GM21786 (cell line): ENCODE results near the gene AICDA.
A peak's percentile ranks its signal among the peaks of the same experiment; 100 is the strongest.
"Not testable (repeated sequence)": the region's sequence is repeated elsewhere in the genome, so short reads cannot be mapped to it uniquely, and the experiment has no call there.

Experiments used
- ATAC-seq: cut with Tn5 transposase; IDR thresholded peaks from one replicate; pipeline ENCODE4 v1.9.1; 2021; ENCODE audit not compliant: unreplicated experiment

AICDA gene

DNA sequence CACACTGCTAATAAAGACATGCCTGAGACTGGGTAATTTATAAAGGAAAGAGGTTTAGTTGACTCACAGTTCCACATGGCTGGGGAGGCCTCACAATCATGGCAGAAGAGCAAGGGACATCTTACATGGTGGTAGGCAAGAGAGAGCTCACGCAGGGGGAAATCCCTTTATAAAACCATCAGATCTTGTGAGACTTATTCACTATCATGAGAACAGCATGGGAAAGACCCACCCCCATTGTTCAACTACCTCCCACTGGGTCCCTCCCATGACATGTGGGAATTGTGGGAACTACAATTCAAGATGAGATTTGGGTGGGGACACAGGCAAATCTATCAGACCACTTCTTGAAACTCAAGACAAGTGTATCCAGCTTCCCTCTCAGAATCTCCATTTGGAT, 1.2 kb upstream of the AICDA start:
- not testable (repeated sequence) for ATAC-seq

DNA sequence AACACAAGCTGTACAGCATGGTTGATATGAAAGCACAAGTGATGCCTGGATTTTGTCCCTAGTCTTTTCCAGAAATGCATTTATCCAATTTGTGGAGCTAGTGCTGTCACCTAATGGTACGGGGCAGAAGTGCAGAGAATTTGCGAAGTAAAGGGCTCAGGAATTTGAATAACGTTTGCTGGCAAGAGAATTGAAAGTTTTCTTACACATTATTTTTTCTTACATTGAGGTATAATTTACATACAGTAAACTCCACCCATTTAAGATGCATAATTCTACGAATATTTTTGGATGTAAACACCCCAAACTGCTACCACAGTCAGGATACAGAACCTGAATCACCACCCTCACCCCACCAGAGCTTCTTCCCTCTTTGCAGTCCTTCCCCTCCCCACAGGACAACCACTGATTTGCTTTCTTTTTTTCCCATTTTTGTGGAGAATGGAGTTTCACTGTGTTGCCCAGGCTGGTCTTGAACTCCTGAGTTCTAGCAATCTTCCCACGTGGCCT, 3.5 kb downstream of the AICDA start:
- no peak for ATAC-seq

DNA sequence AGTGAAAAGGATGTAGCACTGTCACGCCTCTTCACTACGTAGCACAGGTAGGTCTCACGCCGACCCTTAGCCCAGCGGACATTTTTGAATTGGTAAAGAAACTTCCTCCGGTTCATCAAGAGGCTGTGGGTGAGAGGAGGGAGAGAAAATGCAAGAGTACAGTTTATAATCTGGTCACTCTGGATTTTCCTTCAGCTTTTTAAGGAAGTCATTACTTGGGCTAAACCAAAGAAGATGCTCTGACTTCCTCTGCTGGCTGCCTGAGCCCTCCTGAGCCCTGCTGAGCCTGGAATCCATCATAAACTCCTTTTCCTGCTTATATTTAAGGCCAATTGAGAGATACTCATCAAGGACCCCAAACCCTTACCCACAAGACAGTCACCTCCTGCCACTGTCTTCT, 5.8 kb downstream of the AICDA start:
- ATAC-seq, result no peak

DNA sequence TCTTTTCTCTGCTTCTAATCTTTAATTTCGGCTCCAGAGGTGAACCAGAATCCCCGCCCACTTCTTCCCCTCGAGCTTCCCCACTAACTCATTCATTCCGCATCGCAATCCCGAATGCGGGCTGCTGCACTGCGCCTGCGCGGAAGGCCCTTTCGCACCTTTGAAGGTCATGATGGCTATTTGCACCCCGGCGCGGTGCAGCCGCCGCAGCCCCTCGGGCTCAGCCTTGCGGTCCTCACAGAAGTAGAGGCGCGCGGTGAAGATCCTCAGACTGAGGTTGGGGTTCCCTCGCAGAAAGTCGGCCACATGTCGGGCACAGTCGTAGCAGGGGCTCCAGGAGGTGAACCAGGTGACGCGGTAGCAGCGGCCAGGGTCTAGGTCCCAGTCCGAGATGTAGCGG, 7.6 kb downstream of the AICDA start:
- no peak for ATAC-seq

DNA sequence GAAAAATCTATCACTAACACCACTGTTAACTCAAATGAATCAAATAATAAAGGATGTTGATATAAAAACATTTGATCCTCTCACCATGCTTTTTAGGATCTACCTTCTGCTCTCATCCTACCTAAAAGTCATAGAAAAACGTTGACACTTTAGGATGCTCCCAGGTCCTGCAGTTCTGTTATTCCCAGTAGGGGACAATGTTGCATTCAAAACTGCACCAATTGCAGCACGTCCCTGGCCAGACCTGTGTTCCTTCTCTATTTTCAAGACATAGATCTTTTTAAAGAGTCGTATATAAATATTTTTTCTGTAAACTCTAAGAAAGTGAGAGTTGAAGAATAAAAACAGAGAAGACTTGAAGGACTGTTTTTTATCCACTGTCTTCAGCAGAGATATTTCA, 8.8 kb downstream of the AICDA start:
- no peak for ATAC-seq

DNA sequence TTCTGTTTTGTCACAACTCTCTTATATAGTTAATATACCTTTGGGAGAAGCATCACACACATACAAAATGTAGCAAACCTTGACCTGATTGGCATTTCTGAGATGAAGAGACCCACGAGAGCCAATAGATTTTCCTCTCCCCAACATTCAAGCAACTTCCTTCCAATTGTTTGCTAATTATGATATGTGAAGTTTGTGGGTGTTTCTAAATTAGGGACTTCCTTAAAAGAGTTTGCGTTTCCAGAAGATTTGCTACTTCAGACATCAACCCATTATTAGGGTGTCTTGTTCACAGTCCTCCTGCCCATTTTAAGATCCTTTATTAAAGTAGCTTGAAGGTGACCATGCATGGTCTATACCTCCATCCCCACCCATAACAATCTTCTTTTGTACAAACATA, 9.4 kb downstream of the AICDA start:
- ATAC-seq, result no peak

DNA sequence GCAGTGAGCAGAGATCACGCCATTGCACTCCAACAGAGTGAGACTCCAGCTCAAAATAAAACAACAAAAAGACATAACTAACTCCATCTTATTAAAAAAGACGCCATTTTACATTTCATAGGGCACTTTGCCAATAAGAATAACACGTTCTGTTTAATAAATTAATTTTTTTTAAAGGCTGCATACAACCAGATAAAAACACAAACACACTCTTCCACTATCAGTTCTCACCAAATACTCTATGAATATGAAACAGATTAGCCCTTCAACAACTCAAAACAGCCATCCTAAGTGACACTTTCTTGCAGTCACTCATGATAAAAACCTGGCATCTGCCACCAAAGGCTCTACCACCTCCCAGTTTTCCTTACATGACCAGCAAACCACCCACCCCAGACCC, 16.1 kb downstream of the AICDA start:
- ATAC-seq, result no peak

DNA sequence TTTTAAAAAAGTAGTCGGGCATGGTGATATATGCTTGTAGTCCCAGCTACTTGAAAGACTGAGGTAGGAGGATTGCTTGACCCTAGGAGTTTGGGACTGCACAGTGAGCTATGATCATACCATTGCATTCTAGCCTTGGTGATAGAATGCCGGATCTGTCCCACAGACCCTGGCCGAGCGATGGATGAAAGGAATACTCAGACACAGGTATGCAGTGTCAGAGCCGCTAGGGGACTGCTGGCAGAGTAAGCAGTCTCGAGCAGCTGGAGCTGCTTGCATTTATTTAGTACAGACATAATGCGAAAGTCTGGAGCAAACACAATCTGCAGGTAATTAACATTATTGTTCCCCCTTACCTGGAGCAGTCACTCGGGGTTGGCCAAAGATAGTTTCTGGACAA, 18.6 kb downstream of the AICDA start:
- no peak for ATAC-seq

DNA sequence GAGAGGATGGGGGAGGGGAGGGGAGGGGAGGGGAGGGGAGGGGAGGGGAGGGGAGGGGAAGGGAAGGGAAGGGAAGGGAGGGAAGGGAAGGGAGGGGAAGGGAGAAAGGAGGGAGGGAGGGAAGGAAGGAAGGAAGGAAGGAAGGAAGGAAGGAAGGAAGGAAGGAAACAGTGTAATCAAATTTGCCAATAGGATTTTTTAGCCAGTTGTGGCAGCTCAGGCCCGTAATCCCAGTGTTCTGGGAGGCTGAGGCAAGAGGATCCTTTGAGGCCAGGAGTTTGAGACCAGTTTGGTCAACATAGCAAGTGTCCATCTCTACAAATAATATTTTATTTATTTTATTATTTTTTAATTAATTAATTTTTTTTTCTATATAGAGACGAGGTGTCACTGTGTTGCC, 19.4 kb downstream of the AICDA start:
- ATAC-seq, result no peak

DNA sequence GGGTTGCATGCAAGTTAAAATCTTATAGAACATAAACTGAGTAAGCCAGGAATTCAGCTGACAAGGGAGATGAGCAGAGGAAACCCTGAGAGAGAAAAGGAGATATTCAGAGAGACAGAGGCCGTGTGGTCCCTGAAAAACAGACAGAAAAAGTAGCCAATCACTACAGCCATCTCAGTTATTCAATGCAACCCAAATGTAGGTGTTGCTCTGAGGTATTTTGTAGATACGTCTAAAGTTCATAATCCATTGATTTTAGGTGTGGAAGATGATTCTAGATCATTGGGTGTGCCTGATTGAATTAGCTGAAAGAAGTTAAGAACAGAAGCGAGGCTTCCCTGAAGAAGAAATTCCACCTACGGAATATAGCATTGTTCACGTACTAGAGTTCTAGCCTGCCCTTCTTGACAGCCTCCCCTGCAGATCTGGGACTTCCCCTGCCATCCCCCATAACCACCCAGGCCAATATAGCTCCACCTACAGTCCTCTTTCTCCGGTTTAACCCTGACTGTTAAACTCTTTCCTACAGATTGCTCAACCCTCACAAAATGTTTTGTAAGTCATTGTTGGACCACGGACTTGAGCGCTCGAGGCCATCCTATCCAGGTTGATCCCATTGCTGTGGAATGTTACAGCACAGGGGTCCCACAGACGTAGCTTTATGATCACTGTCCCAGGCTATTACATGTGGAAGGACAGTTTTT, 21.7 kb downstream of the AICDA start:
- peak; percentile 71 for ATAC-seq

DNA sequence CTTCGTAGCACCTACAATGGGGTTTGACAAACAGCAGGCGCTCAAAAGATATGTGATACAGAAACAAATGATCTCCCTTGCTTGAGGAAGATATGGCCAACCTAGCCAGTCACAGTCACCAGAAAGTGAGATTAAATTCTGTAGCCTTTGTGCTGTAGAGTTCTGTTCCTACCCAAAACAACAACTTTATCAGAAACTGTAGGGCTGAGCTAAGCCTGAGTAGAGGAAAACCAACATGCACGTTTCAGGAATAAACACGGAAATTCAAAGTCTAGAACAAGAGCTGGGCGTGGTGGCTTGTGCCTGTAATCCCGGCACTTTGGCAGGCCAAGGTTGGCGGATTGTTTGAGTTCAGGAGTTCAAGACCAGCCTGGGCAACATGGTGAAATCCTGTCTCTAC, 23.0 kb downstream of the AICDA start:
- ATAC-seq, result no peak

DNA sequence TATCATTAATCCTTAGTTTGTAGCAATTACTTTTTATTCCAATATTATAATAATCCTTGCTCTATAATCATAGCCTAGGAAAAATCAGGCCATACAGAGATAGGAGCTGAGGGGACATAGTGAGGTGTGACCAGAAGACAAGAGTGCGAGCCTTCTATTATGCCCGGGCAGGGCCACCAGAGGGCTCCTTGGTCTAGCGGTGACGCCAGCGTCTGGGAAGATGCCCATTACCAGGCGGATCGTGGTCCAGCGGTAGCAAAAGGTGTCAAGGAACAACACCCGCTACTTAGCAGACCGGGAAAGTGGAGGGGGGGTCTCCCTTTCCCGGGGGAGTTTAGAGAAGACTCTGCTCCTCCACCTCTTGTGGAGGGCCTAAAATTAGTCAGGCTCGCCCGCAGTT, 28.2 kb downstream of the AICDA start:
- not testable (repeated sequence) for ATAC-seq

DNA sequence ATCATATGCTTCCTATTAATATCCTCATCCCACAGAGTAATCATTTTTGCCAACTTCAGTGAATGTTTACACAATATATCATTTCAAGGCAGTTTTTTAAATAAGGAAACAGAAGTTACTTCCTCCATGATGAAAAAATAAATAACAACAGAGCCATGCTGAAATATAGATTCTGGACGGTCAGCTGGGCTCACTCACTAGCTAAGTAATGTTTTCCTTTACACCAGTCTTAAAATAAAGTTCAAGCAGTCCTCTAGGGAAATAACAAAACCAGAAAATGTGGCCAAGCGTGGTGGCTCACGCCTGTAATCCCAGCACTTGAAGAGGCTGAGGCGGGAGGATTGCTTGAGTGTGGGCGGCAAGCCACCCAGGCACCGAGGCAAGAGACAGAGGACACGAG, 28.7 kb downstream of the AICDA start:
- no peak for ATAC-seq

DNA sequence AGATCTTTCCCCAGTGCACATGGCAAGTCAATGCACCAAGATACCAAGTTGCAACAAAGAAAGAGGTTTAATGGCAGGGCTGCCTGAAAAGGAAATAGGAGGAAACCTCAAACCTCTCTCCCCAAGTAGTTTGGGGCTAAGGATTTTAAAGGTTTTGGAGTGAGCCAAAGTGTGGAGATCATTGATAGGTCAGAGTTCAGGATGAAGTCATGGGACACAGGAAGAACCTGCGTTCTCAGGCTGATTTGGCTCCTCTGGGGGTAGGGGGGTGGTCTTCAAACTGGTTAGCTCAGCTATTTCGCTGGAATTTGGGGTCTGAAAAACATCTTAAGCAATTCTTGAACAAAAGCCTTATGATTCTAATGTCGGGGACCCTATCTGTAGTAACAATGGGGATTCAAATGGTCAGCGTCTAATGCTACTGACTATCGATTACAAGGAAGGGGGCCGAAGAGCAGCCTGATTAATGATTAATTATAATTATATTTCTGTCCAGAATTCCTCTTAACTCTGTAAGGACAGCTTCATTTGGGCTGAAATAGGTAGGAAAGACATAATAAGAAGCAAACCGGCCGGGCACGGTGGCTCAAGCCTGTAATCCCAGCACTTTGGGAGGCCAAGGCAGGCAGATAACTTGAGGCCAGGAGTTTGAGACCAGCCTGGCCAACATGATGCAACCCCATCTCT, 31.4 kb downstream of the AICDA start:
- no peak for ATAC-seq

DNA sequence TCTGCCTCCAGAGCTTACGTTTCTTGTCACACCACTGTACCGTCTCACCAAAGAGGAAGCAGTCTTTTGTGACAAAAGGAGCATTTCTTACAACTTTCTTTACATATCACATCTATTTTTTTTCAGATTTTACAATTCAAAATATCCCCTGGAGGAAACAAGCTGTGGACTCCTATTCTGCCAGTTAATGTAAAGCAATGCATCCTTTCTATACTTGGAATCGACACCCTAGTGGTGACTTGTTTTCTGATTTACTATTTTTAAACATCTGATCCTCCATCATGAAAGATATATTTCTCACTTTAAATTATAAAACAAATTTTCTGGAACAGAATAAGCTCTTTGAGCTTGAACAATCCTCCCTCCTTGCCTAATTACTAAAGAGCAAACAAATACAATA, 34.8 kb downstream of the AICDA start:
- no peak for ATAC-seq

DNA sequence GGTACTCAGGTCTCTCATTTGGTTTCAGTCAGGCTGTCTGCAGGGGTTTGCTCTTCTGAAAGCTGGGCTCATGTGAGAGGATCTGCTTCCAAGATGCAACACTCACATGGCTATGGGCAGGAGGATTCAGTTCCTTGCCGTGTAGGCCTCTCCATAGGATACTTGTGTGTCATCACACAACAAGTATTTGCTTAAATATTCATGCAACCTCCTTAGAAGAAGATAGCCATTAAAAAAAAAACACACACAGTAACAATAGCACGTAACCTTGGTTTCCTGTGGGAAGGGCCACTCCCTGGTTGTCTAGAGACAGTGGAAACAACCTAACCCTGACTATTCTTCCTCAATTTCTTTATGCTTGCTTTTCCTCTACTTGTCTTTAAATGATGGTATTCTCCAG, 40.2 kb downstream of the AICDA start:
- ATAC-seq, result no peak

DNA sequence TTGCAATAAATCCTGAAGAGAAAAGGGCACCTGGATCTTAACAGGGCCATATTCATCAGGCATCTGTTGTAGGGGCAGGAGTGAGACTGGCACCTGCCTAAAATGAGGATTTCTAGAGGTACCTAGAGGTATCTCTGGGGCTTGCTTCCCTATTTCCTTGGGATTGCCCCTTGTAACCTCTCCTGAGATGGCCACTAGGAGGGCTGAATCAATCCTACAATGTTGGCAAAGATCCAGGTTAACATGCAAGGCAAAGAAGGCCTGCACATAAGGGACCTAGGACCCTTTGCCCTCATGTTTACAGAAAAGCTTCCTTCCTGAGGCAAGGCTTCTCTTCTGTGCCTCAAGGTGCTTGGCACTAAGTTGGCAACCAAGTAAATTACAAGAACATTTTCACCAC, 46.1 kb downstream of the AICDA start:
- ATAC-seq, result no peak

DNA sequence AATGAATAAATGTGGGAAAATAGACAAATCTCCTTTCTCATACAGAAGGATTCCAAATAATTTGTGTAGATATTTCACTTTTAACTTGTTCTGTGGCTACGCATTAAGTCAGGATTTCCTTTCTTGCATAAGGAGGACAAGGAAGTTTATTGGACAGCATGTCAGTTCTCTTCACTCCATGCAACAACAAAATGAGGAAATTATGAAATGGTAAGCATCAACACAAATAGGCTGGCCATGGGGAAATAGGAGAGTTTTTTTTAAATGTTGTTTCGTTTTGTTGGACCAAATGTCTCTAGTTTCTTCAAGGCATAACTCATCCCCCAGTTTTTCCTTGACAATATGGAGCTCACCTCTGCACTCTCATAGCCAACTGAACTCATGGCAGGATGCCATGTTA, 46.6 kb downstream of the AICDA start:
- ATAC-seq, result not testable (repeated sequence)

DNA sequence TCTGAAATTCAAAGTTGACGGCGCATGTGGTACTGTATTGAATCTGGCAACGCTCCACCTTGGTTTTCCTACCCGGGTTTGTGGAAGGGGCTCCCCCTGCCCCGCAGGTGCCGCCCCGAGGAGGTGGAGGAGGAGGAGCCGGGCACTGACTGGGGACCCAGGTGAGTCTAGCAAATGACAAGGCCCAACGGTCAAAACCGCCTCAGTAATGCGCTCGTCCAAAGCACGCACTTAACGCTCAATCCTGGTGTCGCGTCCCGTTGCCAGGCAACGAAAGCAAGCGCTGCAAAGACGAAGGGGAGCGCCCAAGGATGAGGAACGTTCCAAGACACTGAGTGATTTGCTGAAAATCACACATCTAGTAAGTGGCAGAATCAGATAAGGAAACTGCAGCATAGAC, 48.0 kb downstream of the AICDA start:
- no peak for ATAC-seq

DNA sequence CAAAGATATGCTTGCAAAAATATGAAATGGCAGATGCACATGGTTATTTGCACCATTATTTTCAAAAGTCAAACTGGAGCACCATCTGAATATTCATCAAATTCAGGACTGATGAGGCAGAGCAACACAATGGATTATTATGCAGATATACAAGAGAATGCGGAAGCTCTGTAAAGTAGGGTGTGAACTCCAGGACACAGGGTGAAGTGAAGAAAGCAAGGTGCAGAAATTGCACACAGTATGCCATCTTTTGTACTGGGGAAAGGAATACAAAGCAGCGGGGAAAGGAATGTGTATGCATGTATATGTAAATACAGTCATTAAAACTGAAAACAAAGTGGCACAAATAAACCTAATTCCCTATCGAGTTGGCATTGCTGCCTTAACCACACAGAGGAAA, 49.3 kb downstream of the AICDA start:
- ATAC-seq, result no peak

DNA sequence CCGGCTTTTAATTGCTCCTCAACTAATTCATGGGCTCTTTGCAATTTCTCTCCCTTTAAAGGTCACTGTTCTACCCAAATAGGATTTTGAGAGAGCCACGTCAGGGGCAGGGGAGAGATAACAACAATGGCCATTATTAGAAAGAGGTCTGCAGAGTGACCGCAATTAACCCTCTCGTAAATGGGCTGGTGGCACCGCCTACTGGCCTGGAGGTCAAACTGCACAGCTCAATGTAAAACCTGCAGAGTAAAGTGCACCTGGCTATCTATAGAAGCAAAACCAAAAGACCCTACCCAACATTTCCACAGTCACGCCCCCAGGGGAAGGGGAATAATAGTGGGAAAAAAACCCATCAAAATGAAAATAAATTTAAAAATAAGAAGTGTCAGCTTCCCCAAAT, 50.3 kb downstream of the AICDA start:
- no peak for ATAC-seq

DNA sequence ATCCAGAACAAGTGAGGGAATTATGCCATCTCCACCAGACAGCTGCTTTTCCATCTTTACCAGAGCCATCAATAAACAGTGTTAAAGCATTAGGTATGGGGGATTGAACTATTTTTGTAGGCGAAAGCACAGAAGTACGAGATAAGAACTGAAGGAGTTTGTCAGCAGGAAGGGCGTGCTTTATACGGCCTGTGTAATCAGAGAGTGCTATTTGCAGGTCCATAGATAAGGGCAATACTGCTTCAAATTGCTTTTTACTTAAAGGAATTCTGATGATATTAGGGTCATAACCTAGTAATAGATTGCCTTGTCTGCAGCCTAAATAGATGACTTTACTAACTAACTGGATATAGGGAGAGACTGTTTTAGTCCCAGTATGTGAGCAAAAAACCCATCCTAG, 51.6 kb downstream of the AICDA start:
- no peak for ATAC-seq

DNA sequence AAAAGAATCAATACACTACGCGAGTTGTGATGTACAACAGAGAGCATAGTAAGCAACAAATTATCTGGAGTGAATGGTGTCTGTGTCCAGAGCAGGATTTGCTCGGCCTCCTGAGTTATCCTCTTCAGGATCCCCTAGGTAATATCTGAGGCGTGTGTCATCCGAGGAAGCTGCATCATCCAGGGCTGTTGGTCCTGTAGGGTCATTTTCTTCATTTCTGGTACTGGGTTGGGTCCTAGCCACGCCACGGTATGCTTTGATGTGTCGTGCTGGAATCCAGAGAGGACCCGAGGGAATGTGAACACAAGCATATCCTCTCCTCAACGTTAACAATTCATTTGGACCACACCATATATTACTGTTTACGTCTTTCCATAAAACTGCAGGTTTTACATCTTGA, 53.0 kb downstream of the AICDA start:
- no peak for ATAC-seq
